ENCODE measurements around the gene SH3PXD2B. TPM values are rescaled to one million over a fixed set of nuclear protein-coding genes. Genes with fewer than 3 reads are reported as not detected.

Gene SH3PXD2B
- total RNA-seq, 1 donor from 2014 or later, result 12.0 TPM

GRCh38 chr5:172430354-172430753, 24.0 kb downstream of the SH3PXD2B start:
- H3K4me3 ChIP-seq (ENCODE audit: low read length in 3 of 3), result no peak overlapping the region
- peak overlapping the region; percentile 67 for H3K27ac ChIP-seq (ENCODE audit: low read depth, low read length)
- peaks cover 13 to 20% (median 14%) of the 10 kb centered on the region in 3 donors for H3K4me1 ChIP-seq (ENCODE audit: control insufficient read depth in 3 of 3, insufficient read depth in 3 of 3, low read length in 3 of 3)

GRCh38 chr5:172429201-172429940, 25.0 kb downstream of the SH3PXD2B start:
- Histone ChIP-seq H3K9me3 (ENCODE audit: control insufficient read depth in 3 of 3, low read length in 3 of 3) (no peaks in the 10 kb centered on the region), H3K27me3 (ENCODE audit: control insufficient read depth in 3 of 3, insufficient read depth in 3 of 3, low read length in 3 of 3) (no peaks in the 10 kb centered on the region), H3K36me3 (ENCODE audit: control insufficient read depth in 3 of 3, insufficient read depth in 3 of 3, low read length in 3 of 3) (no peaks in the 10 kb centered on the region), H3K9ac (ENCODE audit: low read depth in 1 of 3, low read length in 3 of 3) (no peak overlapping the region), H3K4me1 (ENCODE audit: control insufficient read depth in 3 of 3, insufficient read depth in 3 of 3, low read length in 3 of 3) (peaks cover 13 to 20% (median 14%) of the 10 kb centered on the region in 3 donors), H3K27ac (ENCODE audit: low read depth, low read length) (peak overlapping the region; percentile 67), H3K4me3 (ENCODE audit: low read length in 3 of 3) (peak overlapping the region in 1 of 3 donors; percentile 29)

More at GRCh38 chr5:172430354-172430753, 24.0 kb downstream of the SH3PXD2B start:
- Histone ChIP-seq H3K9me3 (ENCODE audit: control insufficient read depth in 3 of 3, low read length in 3 of 3) (no peaks in the 10 kb centered on the region), H3K36me3 (ENCODE audit: control insufficient read depth in 3 of 3, insufficient read depth in 3 of 3, low read length in 3 of 3) (no peaks in the 10 kb centered on the region), H3K9ac (ENCODE audit: low read depth in 1 of 3, low read length in 3 of 3) (no peak overlapping the region), H3K27me3 (ENCODE audit: control insufficient read depth in 3 of 3, insufficient read depth in 3 of 3, low read length in 3 of 3) (no peaks in the 10 kb centered on the region)

- Histone ChIP-seq H3K27me3 (ENCODE audit: control insufficient read depth in 3 of 3, insufficient read depth in 3 of 3, low read length in 3 of 3) (no peaks in the 10 kb centered on the region), H3K9ac (ENCODE audit: low read depth in 1 of 3, low read length in 3 of 3) (no peak overlapping the region), H3K4me3 (ENCODE audit: low read length in 3 of 3) (no peak overlapping the region), H3K4me1 (ENCODE audit: control insufficient read depth in 3 of 3, insufficient read depth in 3 of 3, low read length in 3 of 3) (peaks cover 13 to 22% (median 14%) of the 10 kb centered on the region in 3 donors), H3K9me3 (ENCODE audit: control insufficient read depth in 3 of 3, low read length in 3 of 3) (no peaks in the 10 kb centered on the region), H3K36me3 (ENCODE audit: control insufficient read depth in 3 of 3, insufficient read depth in 3 of 3, low read length in 3 of 3) (no peaks in the 10 kb centered on the region), H3K27ac (ENCODE audit: low read depth, low read length) (peak overlapping the region; percentile 67)
These were observed 25.8 kb downstream of the SH3PXD2B start for GRCh38 chr5:172428224-172429166.

GRCh38 chr5:172427202-172427601, 27.1 kb downstream of the SH3PXD2B start:
- H3K4me3 ChIP-seq (ENCODE audit: low read length in 3 of 3), result no peak overlapping the region
- no peak overlapping the region for H3K9ac ChIP-seq (ENCODE audit: low read depth in 1 of 3, low read length in 3 of 3)
- H3K27me3 ChIP-seq (ENCODE audit: control insufficient read depth in 3 of 3, insufficient read depth in 3 of 3, low read length in 3 of 3), result no peaks in the 10 kb centered on the region
- H3K36me3 ChIP-seq (ENCODE audit: control insufficient read depth in 3 of 3, insufficient read depth in 3 of 3, low read length in 3 of 3), result no peaks in the 10 kb centered on the region
- H3K27ac ChIP-seq (ENCODE audit: low read depth, low read length), result no peak overlapping the region
- no peaks in the 10 kb centered on the region for H3K9me3 ChIP-seq (ENCODE audit: control insufficient read depth in 3 of 3, low read length in 3 of 3)
- H3K4me1 ChIP-seq (ENCODE audit: control insufficient read depth in 3 of 3, insufficient read depth in 3 of 3, low read length in 3 of 3), result peaks cover 14 to 23% (median 17%) of the 10 kb centered on the region in 3 donors

GRCh38 chr5:172426086-172426485, 28.2 kb downstream of the SH3PXD2B start:
- Histone ChIP-seq H3K27me3 (ENCODE audit: control insufficient read depth in 3 of 3, insufficient read depth in 3 of 3, low read length in 3 of 3) (no peaks in the 10 kb centered on the region), H3K36me3 (ENCODE audit: control insufficient read depth in 3 of 3, insufficient read depth in 3 of 3, low read length in 3 of 3) (peaks cover 0 to 3% (median 1%) of the 10 kb centered on the region in 3 donors), H3K4me3 (ENCODE audit: low read length in 3 of 3) (no peak overlapping the region), H3K9me3 (ENCODE audit: control insufficient read depth in 3 of 3, low read length in 3 of 3) (no peaks in the 10 kb centered on the region), H3K4me1 (ENCODE audit: control insufficient read depth in 3 of 3, insufficient read depth in 3 of 3, low read length in 3 of 3) (peaks cover 19 to 27% (median 22%) of the 10 kb centered on the region in 3 donors), H3K9ac (ENCODE audit: low read depth in 1 of 3, low read length in 3 of 3) (no peak overlapping the region), H3K27ac (ENCODE audit: low read depth, low read length) (no peak overlapping the region)

GRCh38 chr5:172425402-172425801, 28.9 kb downstream of the SH3PXD2B start:
- Histone ChIP-seq H3K4me3 (ENCODE audit: low read length in 3 of 3) (no peak overlapping the region), H3K9me3 (ENCODE audit: control insufficient read depth in 3 of 3, low read length in 3 of 3) (no peaks in the 10 kb centered on the region), H3K9ac (ENCODE audit: low read depth in 1 of 3, low read length in 3 of 3) (no peak overlapping the region), H3K27me3 (ENCODE audit: control insufficient read depth in 3 of 3, insufficient read depth in 3 of 3, low read length in 3 of 3) (no peaks in the 10 kb centered on the region), H3K27ac (ENCODE audit: low read depth, low read length) (no peak overlapping the region), H3K4me1 (ENCODE audit: control insufficient read depth in 3 of 3, insufficient read depth in 3 of 3, low read length in 3 of 3) (peaks cover 22 to 31% (median 25%) of the 10 kb centered on the region in 3 donors), H3K36me3 (ENCODE audit: control insufficient read depth in 3 of 3, insufficient read depth in 3 of 3, low read length in 3 of 3) (peaks cover 0 to 3% (median 1%) of the 10 kb centered on the region in 3 donors)

- Histone ChIP-seq H3K9ac (ENCODE audit: low read depth in 1 of 3, low read length in 3 of 3) (no peak overlapping the region), H3K9me3 (ENCODE audit: control insufficient read depth in 3 of 3, low read length in 3 of 3) (no peaks in the 10 kb centered on the region), H3K4me1 (ENCODE audit: control insufficient read depth in 3 of 3, insufficient read depth in 3 of 3, low read length in 3 of 3) (peaks cover 21 to 33% (median 28%) of the 10 kb centered on the region in 3 donors), H3K27ac (ENCODE audit: low read depth, low read length) (no peak overlapping the region), H3K36me3 (ENCODE audit: control insufficient read depth in 3 of 3, insufficient read depth in 3 of 3, low read length in 3 of 3) (peaks cover 0 to 3% (median 1%) of the 10 kb centered on the region in 3 donors), H3K27me3 (ENCODE audit: control insufficient read depth in 3 of 3, insufficient read depth in 3 of 3, low read length in 3 of 3) (no peaks in the 10 kb centered on the region), H3K4me3 (ENCODE audit: low read length in 3 of 3) (no peak overlapping the region)
These were observed 29.5 kb downstream of the SH3PXD2B start for GRCh38 chr5:172424808-172425207.

- Histone ChIP-seq H3K36me3 (ENCODE audit: control insufficient read depth in 3 of 3, insufficient read depth in 3 of 3, low read length in 3 of 3) (peaks cover 0 to 3% (median 1%) of the 10 kb centered on the region in 3 donors), H3K4me3 (ENCODE audit: low read length in 3 of 3) (no peak overlapping the region), H3K27me3 (ENCODE audit: control insufficient read depth in 3 of 3, insufficient read depth in 3 of 3, low read length in 3 of 3) (no peaks in the 10 kb centered on the region), H3K9me3 (ENCODE audit: control insufficient read depth in 3 of 3, low read length in 3 of 3) (no peaks in the 10 kb centered on the region), H3K9ac (ENCODE audit: low read depth in 1 of 3, low read length in 3 of 3) (no peak overlapping the region), H3K4me1 (ENCODE audit: control insufficient read depth in 3 of 3, insufficient read depth in 3 of 3, low read length in 3 of 3) (peaks cover 24 to 37% (median 31%) of the 10 kb centered on the region in 3 donors), H3K27ac (ENCODE audit: low read depth, low read length) (peak overlapping the region; percentile 49)
These were observed 30.2 kb downstream of the SH3PXD2B start for GRCh38 chr5:172424111-172424490.

- Histone ChIP-seq H3K9me3 (ENCODE audit: control insufficient read depth in 3 of 3, low read length in 3 of 3) (no peaks in the 10 kb centered on the region), H3K36me3 (ENCODE audit: control insufficient read depth in 3 of 3, insufficient read depth in 3 of 3, low read length in 3 of 3) (peaks cover 0 to 3% (median 1%) of the 10 kb centered on the region in 3 donors), H3K9ac (ENCODE audit: low read depth in 1 of 3, low read length in 3 of 3) (no peak overlapping the region), H3K27ac (ENCODE audit: low read depth, low read length) (no peak overlapping the region), H3K4me3 (ENCODE audit: low read length in 3 of 3) (no peak overlapping the region), H3K27me3 (ENCODE audit: control insufficient read depth in 3 of 3, insufficient read depth in 3 of 3, low read length in 3 of 3) (no peaks in the 10 kb centered on the region), H3K4me1 (ENCODE audit: control insufficient read depth in 3 of 3, insufficient read depth in 3 of 3, low read length in 3 of 3) (peaks cover 24 to 37% (median 34%) of the 10 kb centered on the region in 3 donors)
These were observed 30.8 kb downstream of the SH3PXD2B start for GRCh38 chr5:172423379-172424110.
